Astrocyte (in vitro differentiated cells and primary cell): ENCODE measurements around the gene C16orf86. TPM values are rescaled to one million over a fixed set of nuclear protein-coding genes. Genes with fewer than 3 reads are reported as not detected.

Experiments used
- DNase-seq: peaks from one replicate; pipeline ENCODE4 v3.0.0-alpha.2; 2010; ENCODE audit warnings: low read depth
- FAIRE-seq: peaks from 2 replicates; lab custom pipeline; 2011; peaks lifted over from hg19 to GRCh38; lab: Jason Lieb, UNC
- H2AFZ ChIP-seq: 2 replicates; pipeline ENCODE4 v1.6.0; 2012; ENCODE audit warnings: low read depth, low read length, inconsistent platforms
- H3K27ac ChIP-seq: 2 replicates; pipeline ENCODE4 v1.5.1; 2011; ENCODE audit warnings: low read depth, low read length, inconsistent platforms
- H3K27me3 ChIP-seq: 2 replicates; pipeline ENCODE4 v1.6.0; 2011; ENCODE audit warnings: low read length, inconsistent platforms; ENCODE audit not compliant: insufficient read depth
- H3K36me3 ChIP-seq: 2 replicates; pipeline ENCODE4 v1.5.1; 2011; ENCODE audit warnings: low read length, inconsistent platforms; ENCODE audit not compliant: insufficient read depth
- H3K4me1 ChIP-seq: 2 replicates; pipeline ENCODE4 v1.5.1; 2011; ENCODE audit warnings: low read length, inconsistent platforms; ENCODE audit not compliant: insufficient read depth
- H3K4me2 ChIP-seq: 2 replicates; pipeline ENCODE4 v1.6.0; 2012; ENCODE audit warnings: low read length, inconsistent platforms
- H3K4me3 ChIP-seq: 2 replicates; pipeline ENCODE4 v1.5.1; 2011; ENCODE audit warnings: low read depth, mild to moderate bottlenecking, low read length, inconsistent platforms; ENCODE audit not compliant: insufficient read depth
- H3K79me2 ChIP-seq: 2 replicates; pipeline ENCODE4 v1.6.0; 2012; ENCODE audit warnings: mild to moderate bottlenecking, low read length, inconsistent platforms; ENCODE audit not compliant: insufficient read depth
- H3K9ac ChIP-seq: 2 replicates; pipeline ENCODE4 v1.6.0; 2012; ENCODE audit warnings: mild to moderate bottlenecking, low read length, inconsistent platforms
- H3K9me3 ChIP-seq: 2 replicates; pipeline ENCODE4 v1.5.1; 2012; ENCODE audit warnings: low read depth, mild to moderate bottlenecking, low read length, inconsistent platforms; ENCODE audit not compliant: insufficient read depth
- H4K20me1 ChIP-seq: 2 replicates; pipeline ENCODE4 v1.6.0; 2012; ENCODE audit warnings: low read length, inconsistent platforms; ENCODE audit not compliant: insufficient read depth
- H3K27ac Mint-ChIP-seq: one replicate; pipeline ENCODE4 v1.8.0; 2021; ENCODE audit warnings: mild to moderate bottlenecking, mixed read lengths; ENCODE audit not compliant: unreplicated experiment
- H3K27me3 Mint-ChIP-seq: one replicate; pipeline ENCODE4 v1.8.0; 2021; ENCODE audit warnings: low read depth, mixed read lengths; ENCODE audit not compliant: unreplicated experiment
- H3K36me3 Mint-ChIP-seq: one replicate; pipeline ENCODE4 v1.8.0; 2021; ENCODE audit warnings: low read depth, mixed read lengths; ENCODE audit not compliant: unreplicated experiment
- H3K4me1 Mint-ChIP-seq: one replicate; pipeline ENCODE4 v1.8.0; 2021; ENCODE audit warnings: low read depth, mixed read lengths; ENCODE audit not compliant: unreplicated experiment
- H3K4me3 Mint-ChIP-seq: one replicate; pipeline ENCODE4 v1.8.0; 2021; ENCODE audit warnings: mild to moderate bottlenecking, moderate library complexity, mixed read lengths; ENCODE audit not compliant: unreplicated experiment
- H3K9me3 Mint-ChIP-seq: one replicate; pipeline ENCODE4 v1.8.0; 2021; ENCODE audit warnings: mild to moderate bottlenecking, mixed read lengths; ENCODE audit not compliant: unreplicated experiment
- EZH2 ChIP-seq: IDR thresholded peaks from 2 replicates; pipeline ENCODE4 v1.6.1; 2012; ENCODE audit warnings: mild to moderate bottlenecking, low read length, inconsistent platforms; ENCODE audit not compliant: insufficient read depth
- total RNA-seq: library from RNA; stranded (reverse); gene quantifications from 2 replicates; pipeline ENCODE4 v1.2.1, GENCODE V29; 2021
- TF ChIP-seq, protein P1 (sequence below): IDR thresholded peaks from 2 replicates; pipeline ENCODE4 v1.5.1; 2011; ENCODE audit warnings: low read depth, mild to moderate bottlenecking, inconsistent platforms, low read length, moderate library complexity; ENCODE audit not compliant: insufficient read depth

Gene C16orf86
- total RNA-seq, 1 donor from 2014 or later, result 0.32 TPM

DNA sequence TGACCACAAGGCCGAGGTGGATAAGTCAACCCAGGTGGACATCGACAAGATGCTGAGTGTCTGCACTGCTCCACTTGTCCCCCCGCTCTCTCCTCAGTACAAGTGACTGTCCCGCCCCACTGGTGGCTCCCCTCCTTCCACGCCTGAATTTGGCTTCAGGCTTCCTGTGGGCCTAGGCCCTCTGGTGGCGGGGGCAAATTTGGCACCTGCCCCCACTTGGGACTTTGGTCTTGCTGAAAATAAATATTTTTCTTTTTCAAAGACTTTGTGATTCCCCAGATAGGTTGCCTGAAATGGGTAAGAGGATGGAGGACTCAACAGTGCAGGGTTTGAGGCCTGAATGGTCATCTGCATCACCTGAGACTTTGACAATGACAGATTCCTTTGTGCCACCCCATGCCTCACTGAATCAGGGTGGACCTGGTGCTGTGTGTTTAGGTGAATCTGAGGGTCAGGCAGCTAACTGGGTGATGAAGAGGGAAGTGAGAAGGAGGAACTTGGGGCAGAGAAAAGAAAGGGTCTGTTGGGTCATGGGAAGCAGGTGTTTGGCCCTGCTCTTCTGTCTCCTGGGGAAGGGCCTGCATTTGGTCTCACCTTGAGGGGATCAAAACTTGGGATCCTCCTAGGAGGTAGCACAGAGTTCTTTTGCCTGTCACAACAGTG is 2.0 kb downstream of the C16orf86 start:
- Histone ChIP-seq H3K4me3 (no peak overlapping the region), H3K27me3 (no peaks in the 10 kb centered on the region), H3K9me3 (no peaks in the 10 kb centered on the region), H3K79me2 (no peaks in the 10 kb centered on the region), H3K4me1 (peaks cover 23% of the 10 kb centered on the region), H3K27ac (no peak overlapping the region), H2AFZ (no peak overlapping the region), H3K36me3 (no peaks in the 10 kb centered on the region), H3K4me2 (no peak overlapping the region), H3K9ac (no peak overlapping the region), H4K20me1 (peaks cover 4% of the 10 kb centered on the region)
- Mint-ChIP-seq H3K27me3 (peaks cover 6% of the 10 kb centered on the region), H3K36me3 (peaks cover 7% of the 10 kb centered on the region), H3K4me3 (peak overlapping the region; percentile 23), H3K4me1 (peaks cover 3% of the 10 kb centered on the region), H3K27ac (no peak overlapping the region), H3K9me3 (no peaks in the 10 kb centered on the region)
- DNase-seq (no peak), FAIRE-seq (no peak)
- TF ChIP-seq EZH2, result no peak
- TF ChIP-seq, protein P1, sequence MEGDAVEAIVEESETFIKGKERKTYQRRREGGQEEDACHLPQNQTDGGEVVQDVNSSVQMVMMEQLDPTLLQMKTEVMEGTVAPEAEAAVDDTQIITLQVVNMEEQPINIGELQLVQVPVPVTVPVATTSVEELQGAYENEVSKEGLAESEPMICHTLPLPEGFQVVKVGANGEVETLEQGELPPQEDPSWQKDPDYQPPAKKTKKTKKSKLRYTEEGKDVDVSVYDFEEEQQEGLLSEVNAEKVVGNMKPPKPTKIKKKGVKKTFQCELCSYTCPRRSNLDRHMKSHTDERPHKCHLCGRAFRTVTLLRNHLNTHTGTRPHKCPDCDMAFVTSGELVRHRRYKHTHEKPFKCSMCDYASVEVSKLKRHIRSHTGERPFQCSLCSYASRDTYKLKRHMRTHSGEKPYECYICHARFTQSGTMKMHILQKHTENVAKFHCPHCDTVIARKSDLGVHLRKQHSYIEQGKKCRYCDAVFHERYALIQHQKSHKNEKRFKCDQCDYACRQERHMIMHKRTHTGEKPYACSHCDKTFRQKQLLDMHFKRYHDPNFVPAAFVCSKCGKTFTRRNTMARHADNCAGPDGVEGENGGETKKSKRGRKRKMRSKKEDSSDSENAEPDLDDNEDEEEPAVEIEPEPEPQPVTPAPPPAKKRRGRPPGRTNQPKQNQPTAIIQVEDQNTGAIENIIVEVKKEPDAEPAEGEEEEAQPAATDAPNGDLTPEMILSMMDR, result peak; percentile 20

DNA sequence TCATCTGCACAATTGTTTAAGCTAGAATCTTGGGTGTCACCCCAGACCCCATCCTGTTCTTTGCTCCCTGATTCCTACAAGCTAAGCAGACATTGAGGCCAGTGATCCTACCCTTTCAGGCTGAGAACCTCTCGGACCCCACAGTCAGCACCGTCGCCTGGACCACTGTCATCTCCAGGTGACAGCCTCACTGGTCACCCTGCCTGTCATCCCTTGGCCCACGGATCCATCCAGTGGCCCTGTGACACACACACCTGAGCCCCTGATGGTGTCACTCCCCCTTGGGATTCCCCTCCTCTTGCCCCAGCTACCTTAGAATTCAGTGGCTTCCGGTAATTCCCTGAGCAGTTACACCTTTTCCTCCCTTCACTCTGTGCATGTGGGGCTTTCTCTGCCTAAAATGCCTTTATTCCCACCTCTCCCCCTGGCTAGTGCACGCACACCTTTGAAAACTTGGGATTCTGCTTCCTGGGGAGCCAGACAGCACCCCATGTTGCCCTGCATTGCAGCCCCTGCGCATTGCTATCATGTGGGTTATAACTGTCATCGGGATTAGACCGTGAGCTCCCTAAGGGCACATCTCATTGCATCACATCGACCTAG is 3.0 kb downstream of the C16orf86 start:
- H3K36me3 Mint-ChIP-seq, result peaks cover 5% of the 10 kb centered on the region
- Histone ChIP-seq H3K79me2 (no peaks in the 10 kb centered on the region), H3K4me1 (peaks cover 23% of the 10 kb centered on the region), H3K9ac (no peak overlapping the region), H3K27ac (no peak overlapping the region), H3K4me2 (no peak overlapping the region), H3K27me3 (no peaks in the 10 kb centered on the region), H3K4me3 (no peak overlapping the region), H4K20me1 (peaks cover 4% of the 10 kb centered on the region), H2AFZ (no peak overlapping the region), H3K9me3 (no peaks in the 10 kb centered on the region), H3K36me3 (no peaks in the 10 kb centered on the region)
- H3K4me3 Mint-ChIP-seq, result no peak overlapping the region
- TF ChIP-seq, protein P1, result no peak
- no peak for TF ChIP-seq EZH2
- H3K4me1 Mint-ChIP-seq, result peaks cover 3% of the 10 kb centered on the region
- peaks cover 1% of the 10 kb centered on the region for H3K27me3 Mint-ChIP-seq
- H3K9me3 Mint-ChIP-seq, result no peaks in the 10 kb centered on the region
- DNase-seq (no peak), FAIRE-seq (no peak)
- H3K27ac Mint-ChIP-seq, result peak overlapping the region; percentile 26

DNA sequence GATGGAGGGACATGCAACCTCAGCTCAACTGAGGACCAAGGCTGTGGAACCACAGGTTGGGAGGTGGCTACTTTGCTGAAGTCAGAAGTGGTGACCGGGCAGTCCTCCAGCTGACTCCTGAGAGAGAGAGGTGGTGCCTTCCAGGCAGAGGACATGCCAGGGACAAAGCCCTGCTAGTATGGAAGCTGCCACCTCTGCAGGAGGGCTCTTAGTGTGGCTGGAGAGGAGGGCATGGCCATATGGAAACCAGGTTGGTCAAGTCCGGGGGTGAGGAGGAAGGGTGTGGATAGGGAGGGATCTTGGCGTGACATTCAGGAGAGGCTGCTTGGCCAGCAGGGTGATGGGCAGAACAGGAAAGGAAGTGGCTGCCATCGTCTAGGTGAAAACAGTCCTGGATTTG is 5.7 kb downstream of the C16orf86 start:
- DNase-seq (no peak), FAIRE-seq (no peak)
- Mint-ChIP-seq H3K4me1 (no peaks in the 10 kb centered on the region), H3K27me3 (no peaks in the 10 kb centered on the region), H3K36me3 (peaks cover 8% of the 10 kb centered on the region), H3K9me3 (no peaks in the 10 kb centered on the region), H3K27ac (no peak overlapping the region), H3K4me3 (no peak overlapping the region)
- Histone ChIP-seq H3K4me3 (no peak overlapping the region), H2AFZ (no peak overlapping the region), H3K36me3 (no peaks in the 10 kb centered on the region), H4K20me1 (peaks cover 7% of the 10 kb centered on the region), H3K4me2 (no peak overlapping the region), H3K9ac (no peak overlapping the region), H3K9me3 (no peaks in the 10 kb centered on the region), H3K79me2 (no peaks in the 10 kb centered on the region), H3K27ac (no peak overlapping the region), H3K4me1 (peaks cover 15% of the 10 kb centered on the region), H3K27me3 (no peaks in the 10 kb centered on the region)
- TF ChIP-seq, protein P1, result no peak
- no peak for TF ChIP-seq EZH2
